Right lobe of liver (tissue), 4 donors: ENCODE results near the gene POFUT2.

Source experiments
- CTCF ChIP-seq, 4 donors: fragments of 200-600 bp in 3 of 4; fragments of 450-650 bp in 1 of 4; IDR thresholded peaks; one replicate each; pipeline versions ENCODE4 v1.5.1 to v1.8.0; 2016 to 2022; ENCODE audit warnings: antibody characterized with exemption in 4 of 4, mild to moderate bottlenecking in 2 of 4
- POLR2A ChIP-seq: fragments of 450-650 bp; IDR thresholded peaks from one replicate; pipeline ENCODE4 v1.6.1; 2017; ENCODE audit warnings: antibody characterized with exemption, mild to moderate bottlenecking
- donor health status: DM: no; HTN: no; CAD: no.
- donor health status: DM: no; HTN: no; CAD: no.
- donor health status: DM: no; HTN: yes; CAD: no.

- TF ChIP-seq CTCF (IDR thresholded peaks at IDR 0.05) (no peak), POLR2A (no peak)
These were observed 7.0 kb upstream of the POFUT2 start for GRCh38 chr21:45294509-45295291.
